Keratinocyte (primary cell): ENCODE measurements around the gene BRSK1.

Experiments
- CTCF ChIP-seq, 3 experiments: IDR thresholded peaks in 1 of 3; conservative IDR thresholded peaks in 1 of 3; optimal IDR thresholded peaks in 1 of 3; 2 replicates in 2 of 3; 3 replicates in 1 of 3; pipeline versions ENCODE3 to v1.5.1; 2011; ENCODE audit warnings: low read length in 3 of 3, mild to moderate bottlenecking in 3 of 3, moderate library complexity in 2 of 3, control low read depth in 1 of 3, inconsistent platforms in 1 of 3; ENCODE audit not compliant: insufficient read depth in 2 of 3; ENCODE audit errors: extremely low read depth in 1 of 3
- EZH2 ChIP-seq: IDR thresholded peaks from one replicate; pipeline ENCODE4 v1.6.1; 2012; ENCODE audit warnings: inconsistent platforms, mild to moderate bottlenecking, low read length, moderate library complexity

GRCh38 chr19:55287361-55288079, 3.7 kb downstream of the BRSK1 start:
- no peak for TF ChIP-seq CTCF (optimal IDR thresholded peaks at IDR 0.05 in 1 of 3, IDR thresholded peaks at IDR 0.05 in 1 of 3, conservative IDR thresholded peaks at IDR 0.05 in 1 of 3; ENCODE audit: extremely low read depth in 1 of 3, insufficient read depth in 2 of 3, low read length in 3 of 3)
- TF ChIP-seq EZH2 = no peak
